ENCODE measurements around the gene RNPEP. TPM values are rescaled to one million over a fixed set of nuclear protein-coding genes. Genes with fewer than 3 reads are reported as not detected.

Gene RNPEP
- total RNA-seq, 4 donors from 2014 or later: 44.6 to 129 (median 72.2) TPM

GRCh38 chr1:202045705-202046104 lies 63.3 kb downstream of the RNPEP start:
- DNase-seq: no peak
- Histone ChIP-seq H3K27ac (peak overlapping the region; percentile 83 to 94 (median 89)), H3K27me3 (no peaks in the 10 kb centered on the region), H3K4me1 (peaks cover 11 to 79% (median 11%) of the 10 kb centered on the region in 3 donors), H3K36me3 (no peaks in the 10 kb centered on the region), H3K4me3 (no peak overlapping the region), H3K9me3 (no peaks in the 10 kb centered on the region)
- 60 to 90% methylated on average over 1 to 2 of the region's 2 CpGs for WGBS, 2 donors
- intact Hi-C loops (cut with DNase I): no loop called here
- TF ChIP-seq POLR2A (IDR thresholded peaks at IDR 0.05) (no peak), CTCF (IDR thresholded peaks at IDR 0.05) (no peak)

GRCh38 chr1:202046227-202046626 lies 63.8 kb downstream of the RNPEP start:
- peak overlapping the region; percentile 83 to 94 (median 89) for H3K27ac ChIP-seq
- intact Hi-C loops (cut with DNase I): no loop called here
- no peak for DNase-seq

GRCh38 chr1:202046748-202047708 lies 64.6 kb downstream of the RNPEP start:
- Histone ChIP-seq H3K4me1 (peaks cover 11 to 71% (median 11%) of the 10 kb centered on the region in 3 donors), H3K36me3 (no peaks in the 10 kb centered on the region), H3K9me3 (no peaks in the 10 kb centered on the region), H3K27me3 (no peaks in the 10 kb centered on the region), H3K4me3 (no peak overlapping the region), H3K27ac (peak overlapping the region; percentile 83 to 94 (median 89))
- TF ChIP-seq CTCF (IDR thresholded peaks at IDR 0.05) (no peak), POLR2A (IDR thresholded peaks at IDR 0.05) (no peak)
- no peak for DNase-seq
- intact Hi-C loops (cut with DNase I): no loop called here
- WGBS, 2 donors: 63 to 75% methylated on average over 4 to 5 of the region's 5 CpGs

More at GRCh38 chr1:202046227-202046626, 63.8 kb downstream of the RNPEP start:
- Histone ChIP-seq H3K4me1 (peaks cover 11 to 79% (median 11%) of the 10 kb centered on the region in 3 donors), H3K9me3 (no peaks in the 10 kb centered on the region), H3K27me3 (no peaks in the 10 kb centered on the region), H3K4me3 (no peak overlapping the region), H3K36me3 (no peaks in the 10 kb centered on the region)
- no CpG with 5 or more reads among the region's 3 CpGs for WGBS, 2 donors
- TF ChIP-seq CTCF (IDR thresholded peaks at IDR 0.05): no peak

GRCh38 chr1:202047977-202048376 lies 65.5 kb downstream of the RNPEP start:
- no peak for TF ChIP-seq POLR2A (IDR thresholded peaks at IDR 0.05)
- no peak for TF ChIP-seq CTCF (IDR thresholded peaks at IDR 0.05)
- Histone ChIP-seq H3K27me3 (no peaks in the 10 kb centered on the region), H3K36me3 (no peaks in the 10 kb centered on the region), H3K9me3 (no peaks in the 10 kb centered on the region), H3K4me1 (peaks cover 11 to 62% (median 11%) of the 10 kb centered on the region in 3 donors), H3K4me3 (no peak overlapping the region), H3K27ac (peak overlapping the region; percentile 83 to 94 (median 89))
- 83 to 84% methylated on average over 4 of the region's 4 CpGs for WGBS, 2 donors
- DNase-seq: no peak
- intact Hi-C loops (cut with DNase I): no loop called here

- TF ChIP-seq POLR2A (IDR thresholded peaks at IDR 0.05) (no peak), CTCF (IDR thresholded peaks at IDR 0.05) (no peak)
- H3K4me3 ChIP-seq: no peak overlapping the region
- 45% methylated on average over 5 of the region's 5 CpGs for WGBS, 2 donors
- H3K27me3 ChIP-seq: no peaks in the 10 kb centered on the region
- H3K27ac ChIP-seq: peak overlapping the region; percentile 76 to 94 (median 87)
- intact Hi-C loops (cut with DNase I): no loop called here
- H3K36me3 ChIP-seq: no peaks in the 10 kb centered on the region
- H3K4me1 ChIP-seq: peaks cover 11 to 51% (median 11%) of the 10 kb centered on the region in 3 donors
- DNase-seq: no peak
- H3K9me3 ChIP-seq: no peaks in the 10 kb centered on the region
These were observed 66.7 kb downstream of the RNPEP start for GRCh38 chr1:202049129-202049528.
